Measurements from ENCODE around the gene DYNC2I2.

DYNC2I2 gene

GRCh38 chr9:128635266-128636023, 21.2 kb downstream of the DYNC2I2 start:
- no peak for DNase-seq

- no peak for DNase-seq
Measured at GRCh38 chr9:128634651-128635262, 21.9 kb downstream of the DYNC2I2 start.

GRCh38 chr9:128634111-128634510, 22.5 kb downstream of the DYNC2I2 start:
- DNase-seq: no peak

GRCh38 chr9:128633601-128634000, 23.0 kb downstream of the DYNC2I2 start:
- DNase-seq: no peak

GRCh38 chr9:128633057-128633456, 23.6 kb downstream of the DYNC2I2 start:
- no peak for DNase-seq

GRCh38 chr9:128632486-128632885, 24.2 kb downstream of the DYNC2I2 start:
- DNase-seq: no peak

- DNase-seq: no peak
Measured at GRCh38 chr9:128632066-128632465, 24.6 kb downstream of the DYNC2I2 start.

- no peak for DNase-seq
Measured at GRCh38 chr9:128631636-128632035, 25.0 kb downstream of the DYNC2I2 start.

- DNase-seq: no peak
Measured at GRCh38 chr9:128629852-128630545, 26.6 kb downstream of the DYNC2I2 start.

GRCh38 chr9:128629136-128629535, 27.5 kb downstream of the DYNC2I2 start:
- no peak for DNase-seq

- no peak for DNase-seq
Measured at GRCh38 chr9:128628471-128629048, 28.1 kb downstream of the DYNC2I2 start.

- DNase-seq: no peak
Measured at GRCh38 chr9:128627906-128628305, 28.7 kb downstream of the DYNC2I2 start.

- DNase-seq: no peak
Measured at GRCh38 chr9:128627127-128627715, 29.4 kb downstream of the DYNC2I2 start.

- DNase-seq: no peak
Measured at GRCh38 chr9:128626181-128626580, 30.5 kb downstream of the DYNC2I2 start.

- no peak for DNase-seq
Measured at GRCh38 chr9:128625391-128626146, 31.1 kb downstream of the DYNC2I2 start.

GRCh38 chr9:128624566-128624965, 32.1 kb downstream of the DYNC2I2 start:
- no peak for DNase-seq

GRCh38 chr9:128621730-128622455, 34.8 kb downstream of the DYNC2I2 start:
- DNase-seq: no peak

GRCh38 chr9:128619779-128620178, 36.9 kb downstream of the DYNC2I2 start:
- no peak for DNase-seq

- no peak for DNase-seq
Measured at GRCh38 chr9:128619127-128619526, 37.5 kb downstream of the DYNC2I2 start.

- no peak for DNase-seq
Measured at GRCh38 chr9:128617943-128618342, 38.7 kb downstream of the DYNC2I2 start.

- DNase-seq: no peak
Measured at GRCh38 chr9:128615571-128615970, 41.1 kb downstream of the DYNC2I2 start.

- DNase-seq: no peak
Measured at GRCh38 chr9:128614728-128615127, 41.9 kb downstream of the DYNC2I2 start.
